ENCODE data around the gene PSD4.

The PSD4 gene

DNA sequence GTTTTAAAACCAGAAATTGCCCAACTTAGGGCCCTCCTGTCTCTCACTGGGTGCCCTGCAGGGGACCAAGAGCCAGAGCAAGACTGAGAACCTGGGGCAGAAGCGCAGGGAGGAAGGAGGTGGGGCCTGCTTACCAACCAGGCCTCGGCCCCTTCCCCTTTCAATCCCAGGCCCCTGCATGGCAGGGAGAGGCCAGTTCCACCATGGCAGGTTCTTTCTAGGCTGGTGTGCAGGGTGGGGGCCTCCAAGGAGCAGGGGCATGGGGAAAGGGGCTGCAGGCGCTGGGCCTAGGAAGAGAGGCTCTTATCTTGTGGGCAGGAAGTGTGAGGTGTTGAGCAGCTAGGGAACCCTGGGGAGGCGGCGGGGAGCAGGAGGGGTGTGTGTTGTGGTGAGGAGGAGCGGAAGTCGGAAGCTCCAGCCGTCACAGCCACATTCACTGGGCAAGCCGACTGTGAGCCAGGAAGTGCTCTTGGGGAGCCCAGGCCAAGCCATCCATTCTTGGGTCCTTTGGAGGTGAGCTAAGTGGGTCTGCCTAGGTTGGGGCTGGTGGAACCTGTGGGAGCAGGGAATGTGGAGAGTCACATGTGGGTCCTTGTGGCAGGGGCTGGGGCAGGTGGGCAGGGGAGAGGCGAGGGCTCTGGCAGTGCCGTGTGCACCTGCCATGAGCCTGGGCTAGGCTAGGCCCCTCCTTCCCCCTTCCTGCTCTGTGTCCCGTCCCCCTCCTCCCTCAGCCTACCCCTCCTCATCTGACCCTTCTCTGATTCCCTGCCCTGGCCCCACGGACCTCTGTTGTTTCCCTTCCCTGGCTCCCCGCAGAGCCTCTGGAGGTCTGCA lies at the start of gene PSD4:
PSD4 (plus strand) TSS at position 430 of the 834 bp plus-strand sequence. CDS start 8,486 bp downstream, outside the sequence.
- DNase-seq (ENCODE audit: low spot score), result no peak

DNA sequence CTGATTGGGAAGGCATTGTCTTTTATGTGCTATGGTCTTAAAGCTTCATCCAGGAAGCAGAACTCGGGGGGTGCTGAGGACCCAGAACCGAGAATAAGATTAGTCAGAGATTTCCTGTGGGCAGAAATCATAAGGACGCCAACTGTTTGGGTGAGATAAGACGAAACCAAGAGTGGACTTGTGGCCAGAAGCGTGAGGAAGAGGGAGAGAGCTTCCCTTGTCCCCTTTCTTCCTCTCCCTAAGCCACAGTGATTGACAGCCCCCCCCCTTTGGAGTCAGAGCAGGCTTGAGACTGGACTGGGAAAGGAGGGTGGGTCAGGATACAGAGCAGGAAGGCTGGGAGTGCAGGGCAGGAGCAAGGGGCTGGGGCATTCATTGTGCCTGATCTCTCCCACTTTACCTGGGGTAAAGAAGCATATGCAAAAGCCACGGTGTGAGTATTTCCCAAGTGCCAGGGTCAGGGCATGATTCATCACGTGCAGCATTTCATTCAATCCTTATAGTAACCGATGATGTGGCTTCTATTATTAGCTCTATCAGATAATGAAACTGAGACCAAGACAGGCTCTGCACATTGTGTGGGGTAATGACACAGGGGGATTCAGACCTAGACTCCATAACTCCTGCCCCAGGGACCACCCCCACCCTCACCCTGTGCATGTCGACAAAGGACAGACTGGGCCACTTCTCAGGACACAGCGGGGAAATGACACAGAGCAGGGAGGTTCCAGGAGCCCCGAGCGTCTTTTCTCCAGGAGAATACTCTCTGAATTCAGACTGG lies 49.4 kb upstream of the PSD4 start:
- DNase-seq (ENCODE audit: low spot score), result peak; percentile 36

DNA sequence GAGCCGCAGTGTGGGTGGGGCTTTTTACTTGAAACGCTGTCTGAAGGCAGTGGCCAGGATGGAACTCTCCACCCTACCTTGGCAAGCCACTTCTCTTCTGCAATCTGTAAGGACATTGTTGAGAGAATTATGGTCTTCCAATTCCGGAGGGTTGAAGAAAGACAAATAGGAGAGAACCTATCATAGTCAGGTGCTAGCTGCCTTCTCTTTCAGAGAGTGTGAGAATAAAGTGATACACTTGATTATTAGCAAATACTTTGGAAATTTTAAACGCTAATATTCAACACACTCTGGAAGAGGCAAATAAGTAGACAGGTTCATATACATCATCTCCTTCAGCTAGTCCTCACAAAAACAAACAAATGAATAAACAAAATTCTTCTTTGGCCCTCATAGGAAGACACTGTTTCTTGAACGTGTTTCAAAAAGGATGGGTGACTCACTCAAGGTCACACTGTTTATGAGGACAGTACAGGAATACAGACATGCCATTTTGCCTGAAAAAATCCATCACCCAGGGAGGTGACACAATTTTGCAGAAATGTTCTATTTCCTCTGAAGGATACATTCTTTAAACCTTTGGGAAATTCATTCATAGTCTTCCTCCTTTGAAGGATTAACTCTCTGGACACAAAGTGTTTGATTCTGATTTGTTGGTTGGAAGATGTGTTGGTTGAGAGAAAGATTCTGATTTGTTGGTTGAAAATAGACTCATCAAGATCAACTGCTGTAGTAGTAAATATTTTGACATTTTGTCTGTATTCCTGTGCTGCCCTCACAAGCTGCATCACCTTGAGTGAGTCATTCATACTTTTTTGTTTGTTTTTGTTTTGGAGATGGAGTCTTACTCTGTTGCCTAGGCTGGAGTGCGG lies 48.6 kb upstream of the PSD4 start:
- DNase-seq (ENCODE audit: low spot score), result no peak

DNA sequence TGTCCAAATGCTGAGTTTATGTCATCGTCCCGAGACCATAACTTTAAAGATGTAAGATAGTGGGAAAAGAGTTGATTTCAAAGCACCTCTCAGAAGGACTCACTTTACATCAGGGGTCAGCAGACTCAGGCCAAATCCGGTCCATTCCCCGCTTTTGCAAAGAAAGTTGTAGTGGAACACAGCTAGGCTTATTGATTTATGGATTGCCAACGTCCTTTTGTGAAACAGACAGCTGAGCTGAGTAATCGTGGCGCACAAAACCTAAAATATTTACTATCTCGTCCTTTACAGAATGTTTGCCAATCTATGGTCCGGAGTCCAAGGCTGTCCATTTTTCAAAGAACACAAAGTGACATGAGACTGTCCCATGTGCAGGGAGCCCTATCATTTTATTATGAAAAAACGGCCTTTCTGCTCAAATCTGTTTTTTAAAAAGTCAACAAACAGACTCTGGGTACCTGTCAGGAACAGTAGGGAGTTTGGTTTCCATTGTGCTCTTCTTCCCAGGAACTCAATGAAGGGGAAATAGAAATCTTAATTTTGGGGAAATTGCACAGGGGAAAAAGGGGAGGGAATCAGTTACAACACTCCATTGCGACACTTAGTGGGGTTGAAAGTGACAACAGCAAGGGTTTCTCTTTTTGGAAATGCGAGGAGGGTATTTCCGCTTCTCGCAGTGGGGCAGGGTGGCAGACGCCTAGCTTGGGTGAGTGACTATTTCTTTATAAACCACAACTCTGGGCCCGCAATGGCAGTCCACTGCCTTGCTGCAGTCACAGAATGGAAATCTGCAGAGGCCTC lies 46.7 kb upstream of the PSD4 start, which contains the start of gene IL1RN:
IL1RN (plus strand) TSS at position 754 of the 801 bp plus-strand sequence; CDS start at position 781, 27 bp downstream.
- no peak for DNase-seq (ENCODE audit: low spot score)

DNA sequence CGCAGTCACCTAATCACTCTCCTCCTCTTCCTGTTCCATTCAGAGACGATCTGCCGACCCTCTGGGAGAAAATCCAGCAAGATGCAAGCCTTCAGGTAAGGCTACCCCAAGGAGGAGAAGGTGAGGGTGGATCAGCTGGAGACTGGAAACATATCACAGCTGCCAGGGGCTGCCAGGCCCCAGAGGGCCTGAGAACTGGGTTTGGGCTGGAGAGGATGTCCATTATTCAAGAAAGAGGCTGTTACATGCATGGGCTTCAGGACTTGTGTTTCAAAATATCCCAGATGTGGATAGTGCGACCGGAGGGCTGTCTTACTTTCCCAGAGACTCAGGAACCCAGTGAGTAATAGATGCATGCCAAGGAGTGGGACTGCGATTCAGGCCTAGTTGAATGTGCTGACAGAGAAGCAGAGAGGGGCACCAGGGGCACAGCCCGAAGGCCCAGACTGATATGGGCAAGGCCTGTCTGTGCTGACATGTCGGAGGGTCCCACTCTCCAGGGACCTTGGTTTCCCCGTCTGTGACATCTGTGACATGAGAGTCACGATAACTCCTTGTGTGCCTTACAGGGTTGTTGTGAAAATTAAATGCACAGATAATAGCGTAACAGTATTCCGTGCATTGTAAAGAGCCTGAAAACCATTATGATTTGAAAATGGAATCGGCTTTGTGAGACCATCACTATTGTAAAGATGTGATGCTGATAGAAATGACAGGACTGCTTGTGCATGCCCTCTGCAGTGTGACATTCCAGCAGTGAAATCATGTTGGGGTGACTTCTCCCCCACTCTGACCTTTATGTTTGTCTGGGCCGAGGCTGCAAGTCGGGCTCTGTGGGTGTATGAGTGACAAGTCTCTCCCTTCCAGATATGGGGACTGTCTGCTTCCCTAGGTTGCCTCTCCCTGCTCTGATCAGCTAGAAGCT lies 45.9 kb upstream of the PSD4 start:
- DNase-seq (ENCODE audit: low spot score), result no peak

DNA sequence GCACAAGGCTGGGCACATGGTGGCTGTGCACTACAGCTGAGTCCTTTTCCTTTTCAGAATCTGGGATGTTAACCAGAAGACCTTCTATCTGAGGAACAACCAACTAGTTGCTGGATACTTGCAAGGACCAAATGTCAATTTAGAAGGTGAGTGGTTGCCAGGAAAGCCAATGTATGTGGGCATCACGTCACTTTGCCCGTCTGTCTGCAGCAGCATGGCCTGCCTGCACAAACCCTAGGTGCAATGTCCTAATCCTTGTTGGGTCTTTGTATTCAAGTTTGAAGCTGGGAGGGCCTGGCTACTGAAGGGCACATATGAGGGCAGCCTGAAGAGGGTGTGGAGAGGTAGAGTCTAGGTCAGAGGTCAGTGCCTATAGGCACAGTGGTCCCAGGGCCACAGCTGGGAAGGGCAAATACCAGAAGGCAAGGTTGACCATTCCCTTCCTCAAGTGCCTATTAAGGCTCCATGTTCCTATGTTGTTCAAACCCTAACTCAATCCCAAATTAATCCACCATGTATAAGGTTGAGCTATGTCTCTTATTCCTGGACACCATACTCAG lies 44.2 kb upstream of the PSD4 start:
- DNase-seq (ENCODE audit: low spot score), result no peak

DNA sequence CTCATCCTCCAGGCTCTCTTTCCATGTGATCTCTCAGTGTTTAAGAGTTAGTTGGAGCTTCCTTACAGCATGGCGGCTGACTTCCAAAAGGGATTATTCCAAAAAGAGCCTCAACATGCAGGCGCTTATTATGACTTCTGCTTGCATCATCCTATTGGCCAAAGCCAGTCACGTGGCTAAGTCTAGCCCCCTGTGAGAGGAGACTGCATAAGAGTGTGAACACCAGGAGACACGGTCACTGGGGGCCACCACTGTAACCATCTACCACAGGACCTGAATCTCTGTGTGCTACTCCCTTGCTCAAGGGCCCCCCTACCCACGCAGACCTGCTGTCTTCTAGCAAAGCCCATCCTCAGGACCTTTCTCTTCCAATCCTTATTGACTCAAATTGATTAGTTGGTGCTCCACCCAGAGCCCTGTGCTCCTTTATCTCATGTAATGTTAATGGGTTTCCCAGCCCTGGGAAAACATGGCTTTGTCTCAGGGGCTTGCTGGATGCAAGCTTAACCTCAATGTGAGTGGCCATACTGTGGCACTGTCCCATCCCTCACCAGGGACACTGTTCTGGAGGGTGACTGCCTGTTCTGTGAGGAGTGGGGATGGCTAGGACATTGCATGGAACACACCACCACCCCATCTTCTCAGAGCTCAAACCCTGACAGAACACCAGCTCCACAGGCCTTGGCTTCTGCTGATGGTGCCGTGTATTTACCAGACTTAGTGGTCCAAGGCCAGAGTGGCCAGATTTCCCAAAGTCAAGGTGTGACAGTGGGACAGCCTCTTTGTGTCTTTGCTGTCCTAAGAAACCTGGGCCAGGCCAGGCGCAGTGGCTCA lies 42.2 kb upstream of the PSD4 start:
- no peak for DNase-seq (ENCODE audit: low spot score)

DNA sequence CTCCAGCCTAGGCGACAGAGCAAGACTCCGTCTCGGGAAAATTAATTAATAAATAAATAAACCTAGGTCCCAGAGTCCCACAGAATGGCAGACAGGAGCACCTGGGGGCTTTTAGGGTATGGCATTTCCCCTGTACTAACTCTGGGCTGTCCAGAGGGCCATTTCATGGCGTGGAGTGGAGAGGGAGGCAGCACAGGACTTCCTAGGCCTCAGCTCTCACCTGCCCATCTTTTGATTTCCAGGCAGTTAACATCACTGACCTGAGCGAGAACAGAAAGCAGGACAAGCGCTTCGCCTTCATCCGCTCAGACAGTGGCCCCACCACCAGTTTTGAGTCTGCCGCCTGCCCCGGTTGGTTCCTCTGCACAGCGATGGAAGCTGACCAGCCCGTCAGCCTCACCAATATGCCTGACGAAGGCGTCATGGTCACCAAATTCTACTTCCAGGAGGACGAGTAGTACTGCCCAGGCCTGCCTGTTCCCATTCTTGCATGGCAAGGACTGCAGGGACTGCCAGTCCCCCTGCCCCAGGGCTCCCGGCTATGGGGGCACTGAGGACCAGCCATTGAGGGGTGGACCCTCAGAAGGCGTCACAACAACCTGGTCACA lies 41.3 kb upstream of the PSD4 start:
- DNase-seq (ENCODE audit: low spot score), result no peak

DNA sequence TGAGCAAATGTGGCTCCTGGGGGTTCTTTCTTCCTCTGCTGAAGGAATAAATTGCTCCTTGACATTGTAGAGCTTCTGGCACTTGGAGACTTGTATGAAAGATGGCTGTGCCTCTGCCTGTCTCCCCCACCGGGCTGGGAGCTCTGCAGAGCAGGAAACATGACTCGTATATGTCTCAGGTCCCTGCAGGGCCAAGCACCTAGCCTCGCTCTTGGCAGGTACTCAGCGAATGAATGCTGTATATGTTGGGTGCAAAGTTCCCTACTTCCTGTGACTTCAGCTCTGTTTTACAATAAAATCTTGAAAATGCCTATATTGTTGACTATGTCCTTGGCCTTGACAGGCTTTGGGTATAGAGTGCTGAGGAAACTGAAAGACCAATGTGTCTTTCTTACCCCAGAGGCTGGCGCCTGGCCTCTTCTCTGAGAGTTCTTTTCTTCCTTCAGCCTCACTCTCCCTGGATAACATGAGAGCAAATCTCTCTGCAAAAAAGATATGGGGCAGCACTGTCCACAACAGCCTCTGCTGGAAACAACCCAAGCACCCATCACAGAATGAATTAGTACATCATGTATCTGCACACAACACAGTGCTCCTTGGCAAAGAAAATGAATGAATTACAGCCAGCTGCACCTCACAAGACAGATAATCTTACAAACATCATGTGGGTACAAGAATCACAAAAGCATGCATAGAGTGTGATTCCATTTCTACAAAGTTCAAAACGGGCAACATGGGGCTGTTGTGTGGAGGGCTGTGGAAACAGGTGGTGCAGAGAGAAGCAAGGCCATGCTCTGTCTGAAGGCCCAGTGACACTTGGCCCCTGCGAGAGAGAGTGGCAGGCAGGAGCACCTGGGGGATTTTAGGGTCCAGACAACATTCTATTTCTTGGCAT lies 39.8 kb upstream of the PSD4 start:
- DNase-seq (ENCODE audit: low spot score), result no peak

DNA sequence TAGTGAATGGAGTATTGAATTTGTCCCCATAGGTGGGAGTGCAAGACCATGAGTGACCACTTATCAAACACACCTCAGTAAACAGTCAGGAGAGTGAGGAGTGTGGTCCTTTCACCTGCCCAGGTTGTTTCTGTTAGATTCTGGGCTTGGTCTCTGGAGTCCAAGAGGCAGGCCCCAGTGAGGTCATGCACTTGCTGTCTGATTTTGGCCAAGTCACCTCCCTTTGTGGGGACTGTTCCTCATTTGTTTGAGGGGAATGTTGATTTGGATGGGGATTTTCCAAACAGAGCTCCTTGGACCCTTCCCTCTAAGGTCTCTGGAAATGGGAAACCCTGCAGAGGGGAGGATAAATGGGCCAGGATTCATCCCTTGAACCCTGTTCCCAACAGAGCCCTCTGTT lies 39.1 kb upstream of the PSD4 start:
- DNase-seq (ENCODE audit: low spot score), result no peak

DNA sequence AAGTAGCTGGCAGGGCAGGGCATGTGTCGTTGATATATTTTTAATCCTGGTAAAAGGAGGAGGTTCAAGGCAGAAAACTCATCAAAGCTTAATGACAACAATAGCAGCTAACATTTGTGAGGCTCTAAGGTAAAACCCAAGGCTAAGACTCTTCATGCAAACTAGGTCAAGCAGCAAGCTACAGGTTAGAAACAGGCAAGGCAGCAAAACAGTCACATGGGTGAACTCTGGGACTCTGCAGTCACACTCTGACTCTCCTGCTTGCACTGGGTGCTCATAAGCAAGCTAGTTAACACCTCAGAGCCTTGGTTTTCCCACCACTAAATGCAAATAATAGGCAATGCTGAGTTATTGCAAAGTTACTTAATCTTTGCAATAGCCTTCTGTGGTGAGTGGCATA lies 38.5 kb upstream of the PSD4 start:
- DNase-seq (ENCODE audit: low spot score), result no peak

DNA sequence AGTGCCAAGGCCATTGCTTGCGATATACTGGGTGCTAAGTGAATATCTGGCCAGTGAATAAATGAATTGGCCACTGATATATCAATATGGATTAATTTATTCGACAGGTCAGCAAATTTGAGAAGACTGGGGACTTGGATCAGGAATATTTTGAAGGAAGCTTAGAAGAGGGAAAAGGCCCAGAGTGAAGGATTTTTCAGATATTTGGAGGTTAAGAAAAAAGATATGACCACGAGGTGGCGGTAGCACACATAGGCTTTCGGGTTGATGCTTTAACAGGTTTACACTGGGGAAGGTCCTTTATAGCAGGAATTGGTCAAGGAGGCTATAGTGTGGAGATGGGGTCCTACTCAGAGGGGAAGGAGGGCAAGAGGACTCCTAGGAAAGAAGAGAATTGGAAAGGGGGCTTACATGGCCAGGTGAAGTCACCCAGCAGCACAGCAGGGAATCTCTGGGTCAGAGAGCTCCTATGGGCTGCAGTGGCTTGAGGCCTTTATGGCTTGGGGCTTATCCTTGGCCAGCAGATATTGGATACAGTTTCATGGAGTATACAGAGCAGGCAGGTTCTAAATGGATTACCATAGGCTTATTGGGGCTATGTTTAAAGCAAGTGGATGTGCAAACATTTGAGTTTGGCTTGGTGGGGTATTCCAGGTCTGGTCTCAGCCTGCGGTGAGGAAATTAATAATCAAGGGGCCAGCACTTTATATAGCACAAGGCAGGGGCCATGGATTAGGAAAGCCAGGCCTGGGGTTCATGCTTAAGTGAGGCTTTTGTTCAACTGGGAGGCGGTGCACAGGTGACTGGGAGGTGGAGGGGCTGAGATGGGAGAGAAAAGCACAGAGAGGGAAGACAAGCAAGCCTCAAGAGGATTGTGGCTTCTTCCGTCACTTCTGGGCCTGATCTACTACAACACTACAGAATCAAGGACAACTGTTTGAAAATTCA lies 36.7 kb upstream of the PSD4 start:
- peak; percentile 54 for DNase-seq (ENCODE audit: low spot score)

DNA sequence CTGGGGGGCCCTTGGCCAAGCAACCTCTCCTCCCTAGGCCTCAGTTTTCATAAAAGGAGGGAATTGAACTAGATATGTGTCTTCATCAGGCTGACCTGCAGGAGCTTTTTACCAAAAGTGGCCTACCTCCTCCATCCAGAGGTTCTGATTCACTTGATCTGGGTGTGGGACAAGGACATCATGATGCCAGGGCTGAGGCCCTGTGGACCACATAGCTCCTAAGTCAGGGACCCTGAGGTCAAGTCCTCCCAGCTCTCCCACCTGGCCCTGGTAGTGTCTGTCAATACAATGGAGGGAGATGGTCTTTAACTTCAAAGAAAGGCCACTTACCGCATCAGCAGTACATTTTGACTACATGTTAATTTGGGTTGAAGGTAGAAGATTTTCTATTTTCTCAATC lies 35.9 kb upstream of the PSD4 start:
- no peak for DNase-seq (ENCODE audit: low spot score)

DNA sequence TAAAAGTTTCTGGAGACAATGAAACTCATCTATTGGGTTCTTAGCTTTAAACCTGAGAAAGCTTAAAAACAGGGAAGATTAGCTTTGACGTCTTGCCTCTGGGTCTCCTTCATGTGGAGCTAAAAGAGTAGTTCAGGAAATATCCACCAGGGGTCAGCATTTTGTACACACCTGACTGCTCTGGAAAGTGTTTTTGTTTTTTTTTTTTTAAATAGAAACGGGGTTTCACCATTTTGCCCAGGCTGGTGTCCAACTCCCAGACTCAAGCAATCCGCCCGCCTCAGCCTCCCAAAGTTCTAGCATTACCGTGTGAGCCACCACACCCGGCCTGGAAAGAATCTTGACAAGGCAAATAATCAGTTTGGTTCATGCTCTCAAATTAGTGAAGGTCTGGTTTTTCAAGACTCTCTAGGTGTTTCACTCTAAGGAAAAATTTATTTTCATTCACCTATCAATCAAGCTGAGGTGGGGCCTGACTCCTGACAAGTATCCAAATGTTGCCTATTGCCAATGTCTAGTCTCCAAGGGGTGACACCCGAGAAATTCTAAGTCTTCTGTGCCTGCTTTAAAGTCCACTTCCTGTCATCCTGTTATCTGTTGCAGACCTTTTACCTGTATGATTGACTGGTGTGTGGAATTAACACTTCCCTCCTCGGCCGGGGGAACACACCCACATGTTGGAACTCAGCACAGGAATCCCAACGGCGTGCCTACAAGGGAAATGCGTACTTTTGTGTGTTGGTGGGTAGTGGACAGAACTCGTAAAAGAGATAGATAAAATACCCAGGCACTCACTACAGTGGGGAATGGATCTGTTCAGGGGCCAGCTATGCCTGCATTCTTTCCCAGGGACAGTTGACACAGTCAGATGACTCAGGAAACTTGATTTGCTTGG lies 35.1 kb upstream of the PSD4 start:
- DNase-seq (ENCODE audit: low spot score), result peak; percentile 59

DNA sequence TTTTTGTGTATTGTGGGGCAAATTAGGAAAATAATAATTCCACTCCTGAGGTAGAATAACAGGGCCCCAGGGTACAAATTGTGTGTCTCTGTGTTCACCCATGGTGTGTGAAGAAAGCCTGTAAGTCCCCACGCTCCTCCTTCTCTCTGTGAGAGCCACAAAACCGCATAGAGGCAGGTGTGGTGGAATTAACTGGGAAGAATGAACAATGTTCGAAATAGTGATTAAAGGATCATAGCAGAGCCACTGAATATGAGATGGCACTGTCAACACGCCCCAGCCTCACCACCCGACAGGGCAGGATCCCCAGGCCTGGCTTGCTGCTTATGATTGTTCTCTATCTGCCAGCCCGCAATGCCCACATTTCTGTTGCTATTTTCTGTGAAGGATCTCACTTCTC lies 32.3 kb upstream of the PSD4 start:
- DNase-seq (ENCODE audit: low spot score), result no peak

Measured in AG08396 (cell line).